ENCODE data around the gene PDIA3.

GRCh38 chr15:43775411-43775965, 29.2 kb downstream of the PDIA3 start:
- peak in 1 of 4 experiments; percentile 16 for TF ChIP-seq CTCF (IDR thresholded peaks at IDR 0.05)
- TF ChIP-seq EP300 (IDR thresholded peaks at IDR 0.05): no peak
- TF ChIP-seq POLR2AphosphoS5 (IDR thresholded peaks at IDR 0.05): peak in 2 of 4 donors; percentile 11 to 28
- TF ChIP-seq POLR2A (IDR thresholded peaks at IDR 0.05): no peak

Data from sigmoid colon (tissue), 4 donors.